SK-N-SH (cell line): Measurements from ENCODE around the gene RNF32. TPM values are rescaled to one million over a fixed set of nuclear protein-coding genes. Genes with fewer than 3 reads are reported as not detected.

ENCODE experiments used
- CTCF ChIA-PET: fragments of 300-600, 350-600 bp; formaldehyde crosslinking; extraction: SDS; loops from one replicate; lab custom pipeline; 2021; lab: Yijun Ruan, JAX
- POLR2A ChIA-PET: fragments of 350-600 bp; sonication (Branson Sonifier 250); formaldehyde crosslinking; extraction: SDS; loops from one replicate; lab custom pipeline; 2020; ENCODE audit warnings: antibody characterized with exemption, inconsistent platforms; lab: Yijun Ruan, JAX
- DNase-seq: peaks from one replicate; pipeline ENCODE4 v3.0.0; 2012
- H2AFZ ChIP-seq: fragments of 200-600 bp; sonication (generic); 2 replicates; pipeline ENCODE4 v1.8.1; 2016; ENCODE audit warnings: antibody characterized with exemption, mild to moderate bottlenecking, low read depth
- H3F3A ChIP-seq: fragments of 200-600 bp; sonication (generic); replicated peaks from 2 replicates; pipeline ENCODE3; 2016; ENCODE audit warnings: antibody characterized with exemption, mild to moderate bottlenecking; ENCODE audit not compliant: insufficient read depth
- H3K27ac ChIP-seq, 2 experiments: fragments of 200-500 bp in 1 of 2; fragments of 200-600 bp in 1 of 2; sonication (Bioruptor generic) in 1 of 2; sonication (generic), shearing (Covaris generic) in 1 of 2; 2 replicates each; pipeline versions ENCODE4 v1.5.1 to v1.6.1; 2014 to 2016; ENCODE audit warnings: low read depth in 2 of 2, inconsistent platforms in 1 of 2, low read length in 1 of 2, mild to moderate bottlenecking in 1 of 2, mixed read lengths in 1 of 2
- H3K27me3 ChIP-seq: fragments of 200-600 bp; sonication (generic), shearing (Covaris generic); 2 replicates; pipeline ENCODE4 v1.6.1; 2016; ENCODE audit warnings: mixed run types; ENCODE audit not compliant: insufficient read depth
- H3K36me3 ChIP-seq, 2 experiments: fragments of 200-500 bp in 1 of 2; fragments of 200-600 bp in 1 of 2; sonication (Bioruptor generic) in 1 of 2; sonication (generic) in 1 of 2; replicated peaks in 1 of 2; 2 replicates each; pipeline versions ENCODE3 to v1.5.1; 2014 to 2016; ENCODE audit warnings: low read length in 1 of 2, mild to moderate bottlenecking in 1 of 2; ENCODE audit not compliant: insufficient read depth in 2 of 2, control insufficient read depth in 1 of 2
- H3K4me1 ChIP-seq, 2 experiments: fragments of 200-500 bp in 1 of 2; fragments of 200-600 bp in 1 of 2; sonication (Bioruptor generic) in 1 of 2; sonication (generic), shearing (Covaris generic) in 1 of 2; 2 replicates each; pipeline versions ENCODE4 v1.5.1 to v1.6.1; 2014 to 2016; ENCODE audit warnings: low read depth in 1 of 2, low read length in 1 of 2, mixed run types in 1 of 2; ENCODE audit not compliant: insufficient read depth in 2 of 2, control insufficient read depth in 1 of 2
- H3K4me2 ChIP-seq: fragments of 200-600 bp; sonication (generic), shearing (Covaris generic); 2 replicates; pipeline ENCODE4 v1.6.1; 2017; ENCODE audit warnings: mixed run types
- H3K4me3 ChIP-seq, 2 experiments: fragments of 200-500 bp in 1 of 2; fragments of 200-600 bp in 1 of 2; sonication (Bioruptor generic) in 1 of 2; sonication (generic), shearing (Covaris generic) in 1 of 2; 2 replicates each; pipeline versions ENCODE4 v1.5.1 to v1.8.1; 2014 to 2016; ENCODE audit warnings: low read depth in 2 of 2, inconsistent platforms in 1 of 2, low read length in 1 of 2, mild to moderate bottlenecking in 1 of 2, mixed read lengths in 1 of 2, moderate library complexity in 1 of 2
- H3K79me2 ChIP-seq: fragments of 200-600 bp; sonication (generic); 2 replicates; pipeline ENCODE4 v1.8.1; 2017; ENCODE audit warnings: mild to moderate bottlenecking; ENCODE audit not compliant: insufficient read depth
- H3K9ac ChIP-seq: fragments of 200-600 bp; sonication (generic); 2 replicates; pipeline ENCODE4 v1.6.1; 2017; ENCODE audit warnings: mixed run types
- H3K9me2 ChIP-seq: fragments of 200-600 bp; sonication (generic); 2 replicates; pipeline ENCODE4 v1.6.1; 2017; ENCODE audit warnings: mixed run types
- H3K9me3 ChIP-seq: fragments of 200-600 bp; sonication (generic); 2 replicates; pipeline ENCODE4 v1.6.1; 2017; ENCODE audit warnings: mixed run types, mild to moderate bottlenecking, moderate library complexity
- H4K20me1 ChIP-seq: fragments of 200-600 bp; sonication (generic); 2 replicates; pipeline ENCODE4 v1.6.1; 2017; ENCODE audit warnings: mild to moderate bottlenecking, mixed run types; ENCODE audit not compliant: insufficient read depth
- ELF1 ChIP-seq: IDR thresholded peaks from 2 replicates; pipeline ENCODE4 v1.4.0; 2012
- EP300 ChIP-seq, 2 experiments: IDR thresholded peaks; 2 replicates each; pipeline versions ENCODE4 v1.4.0 to v1.6.1; 2012; ENCODE audit warnings: borderline replicate concordance in 1 of 2, low read depth in 1 of 2, low read length in 1 of 2
- GATA2 ChIP-seq: sonication (generic); formaldehyde crosslinking; IDR thresholded peaks from 2 replicates; pipeline ENCODE4 v1.5.0; 2020; ENCODE audit warnings: mild to moderate bottlenecking, missing genetic modification reagents
- SMC3 ChIP-seq: IDR thresholded peaks from 2 replicates; pipeline ENCODE4 v1.6.1; 2012; ENCODE audit warnings: low read depth, low read length, improper control_type of control experiment
- TEAD4 ChIP-seq: IDR thresholded peaks from 2 replicates; pipeline ENCODE4 v1.4.0; 2012; ENCODE audit warnings: mild to moderate bottlenecking, borderline replicate concordance; ENCODE audit not compliant: insufficient read depth
- WGBS: methylation state at CpG from one replicate; pipeline ENCODE4 v1.1.6; 2017; ENCODE audit warnings: low lambda C conversion rate; 5-methylcytosine and 5-hydroxymethylcytosine counted together
- polyA plus RNA-seq, 3 experiments: library from polyadenylated mRNA; depleted of rRNA; stranded (reverse); fragments of >200 nt; gene quantifications; 2 replicates each; pipeline ENCODE4 v1.2.3, GENCODE V29; 2012
- TF ChIP-seq, protein P1 (sequence below): IDR thresholded peaks from 2 replicates; pipeline ENCODE4 v1.4.0; 2012; ENCODE audit warnings: low read depth
- TF ChIP-seq, protein P2 (sequence below): IDR thresholded peaks from 2 replicates; pipeline ENCODE4 v1.6.1; 2012; ENCODE audit warnings: mild to moderate bottlenecking, low read depth, low read length, moderate library complexity

Gene RNF32
- polyA plus RNA-seq, 1 of the 3 experiments (the other 2 are of a cell fraction), result 2.3 TPM

DNA sequence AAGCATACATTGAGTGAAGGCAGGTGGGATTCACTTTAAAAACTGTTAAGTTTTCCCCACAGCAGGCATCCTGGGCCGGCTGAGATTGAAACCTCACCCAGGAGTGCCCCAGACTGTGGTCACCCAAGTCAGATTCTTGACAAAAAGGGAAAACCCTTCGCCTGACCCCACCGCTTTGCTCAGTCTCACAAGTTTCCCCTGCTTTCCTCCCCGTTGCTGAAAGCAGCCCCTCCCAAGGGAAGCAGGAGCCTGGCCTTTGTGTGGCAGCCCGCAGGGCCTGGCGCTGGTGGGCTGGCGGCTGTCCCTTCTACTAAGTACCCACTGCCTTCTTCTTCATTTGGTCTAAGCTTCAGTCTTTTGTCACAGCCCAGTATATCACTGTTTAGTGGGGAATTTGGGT is 16.0 kb downstream of the RNF32 start (continued):
- TF ChIP-seq SMC3 (no peak), TEAD4 (no peak)

DNA sequence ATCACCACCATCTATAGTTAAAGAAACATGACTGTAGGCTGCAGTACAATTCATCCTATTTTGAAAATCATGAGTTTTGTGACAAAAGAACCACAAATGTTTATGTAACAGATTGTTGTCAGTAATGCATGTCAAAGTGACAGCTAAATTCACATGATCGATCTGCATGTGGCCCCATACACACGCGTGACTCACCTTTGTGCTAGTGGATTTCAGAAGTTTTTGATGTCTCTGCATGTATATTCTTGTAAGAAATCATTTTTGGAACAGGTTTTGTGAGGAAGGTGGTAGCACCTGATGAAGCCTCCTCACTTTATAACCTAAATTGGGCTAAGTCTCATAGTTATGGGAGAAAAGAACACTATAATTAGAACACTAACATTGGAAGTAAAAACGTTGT is 17.1 kb downstream of the RNF32 start:
- ChIA-PET POLR2A (no interaction called here), CTCF (interaction anchor here (1.0 to 1.3 kb wide), 4 partner anchors 9 to 46 kb away, joined by 3 to 4 read pairs (median 3); no protein-coding TSS in a partner anchor)
- no peak for DNase-seq
- Histone ChIP-seq H4K20me1 (no peaks in the 10 kb centered on the region), H3K4me2 (no peak overlapping the region), H2AFZ (no peak overlapping the region), H3K9ac (no peak overlapping the region), H3K9me2 (no peaks in the 10 kb centered on the region), H3K4me3 (no peak overlapping the region), H3F3A (no peaks in the 10 kb centered on the region), H3K79me2 (no peaks in the 10 kb centered on the region), H3K27me3 (no peaks in the 10 kb centered on the region), H3K36me3 (peaks cover 0 to 2% of the 10 kb centered on the region in 2 experiments), H3K9me3 (no peaks in the 10 kb centered on the region), H3K27ac (no peak overlapping the region), H3K4me1 (peaks cover 0 to 4% of the 10 kb centered on the region in 2 experiments; a peak in 1 of 4 replicates)
- WGBS, result 89% methylated on average over 4 of the region's 4 CpGs
- TF ChIP-seq EP300 (IDR thresholded peaks at IDR 0.05; ENCODE audit: borderline replicate concordance in 1 of 2, low read depth in 1 of 2, low read length in 1 of 2), result no peak

GRCh38 chr7:156659203-156659602 is 18.6 kb downstream of the RNF32 start:
- Histone ChIP-seq H3K9me3 (no peaks in the 10 kb centered on the region), H3K4me1 (peaks cover 0 to 4% of the 10 kb centered on the region in 2 experiments; a peak in 1 of 4 replicates), H3K4me3 (no peak overlapping the region), H2AFZ (no peak overlapping the region), H3F3A (no peaks in the 10 kb centered on the region), H3K4me2 (no peak overlapping the region), H3K9ac (no peak overlapping the region), H3K79me2 (no peaks in the 10 kb centered on the region), H3K36me3 (peaks cover 0 to 2% of the 10 kb centered on the region in 2 experiments), H3K27ac (no peak overlapping the region), H3K9me2 (no peaks in the 10 kb centered on the region), H4K20me1 (no peaks in the 10 kb centered on the region), H3K27me3 (no peaks in the 10 kb centered on the region)
- TF ChIP-seq GATA2 (CRISPR knock-in tag) (no peak), ELF1 (no peak)
- TF ChIP-seq, protein P1, sequence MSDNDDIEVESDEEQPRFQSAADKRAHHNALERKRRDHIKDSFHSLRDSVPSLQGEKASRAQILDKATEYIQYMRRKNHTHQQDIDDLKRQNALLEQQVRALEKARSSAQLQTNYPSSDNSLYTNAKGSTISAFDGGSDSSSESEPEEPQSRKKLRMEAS, result no peak
- WGBS, result 93% methylated on average over 6 of the region's 6 CpGs
- DNase-seq, result no peak
- ChIA-PET POLR2A (no interaction called here), CTCF (no interaction called here)

DNA sequence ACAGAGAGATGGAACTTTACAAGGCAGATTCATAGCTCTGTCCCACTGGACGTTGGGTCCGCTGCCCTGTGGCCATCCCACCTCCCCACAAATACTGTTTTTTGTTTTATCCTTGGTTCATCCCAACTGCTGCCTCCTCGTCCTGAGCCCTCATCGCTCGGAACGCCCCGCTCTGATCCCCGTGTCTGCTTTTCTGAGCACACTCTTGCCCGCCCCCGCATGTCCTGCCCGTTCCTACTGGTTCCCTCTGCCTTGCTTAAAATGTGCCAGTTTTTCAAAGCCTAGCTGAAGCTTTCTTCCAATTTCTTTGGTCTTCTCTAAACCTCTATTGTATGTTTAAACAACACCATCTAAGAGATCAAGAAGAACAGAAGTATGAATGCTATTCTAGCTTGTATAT is 19.4 kb downstream of the RNF32 start:
- Histone ChIP-seq H4K20me1 (no peaks in the 10 kb centered on the region), H3K4me2 (no peak overlapping the region), H3K4me3 (no peak overlapping the region), H3K27ac (no peak overlapping the region), H3F3A (no peaks in the 10 kb centered on the region), H3K9me3 (no peaks in the 10 kb centered on the region), H2AFZ (no peak overlapping the region), H3K9me2 (no peaks in the 10 kb centered on the region), H3K4me1 (peaks cover 0 to 4% of the 10 kb centered on the region in 2 experiments; a peak in 1 of 4 replicates), H3K27me3 (no peaks in the 10 kb centered on the region), H3K36me3 (peaks cover 0 to 2% of the 10 kb centered on the region in 2 experiments), H3K9ac (no peak overlapping the region), H3K79me2 (no peaks in the 10 kb centered on the region)
- WGBS, result 95% methylated on average over 11 of the region's 11 CpGs
- DNase-seq, result no peak
- POLR2A ChIA-PET, result no interaction called here
- CTCF ChIA-PET, result no interaction called here
- TF ChIP-seq, protein P2, sequence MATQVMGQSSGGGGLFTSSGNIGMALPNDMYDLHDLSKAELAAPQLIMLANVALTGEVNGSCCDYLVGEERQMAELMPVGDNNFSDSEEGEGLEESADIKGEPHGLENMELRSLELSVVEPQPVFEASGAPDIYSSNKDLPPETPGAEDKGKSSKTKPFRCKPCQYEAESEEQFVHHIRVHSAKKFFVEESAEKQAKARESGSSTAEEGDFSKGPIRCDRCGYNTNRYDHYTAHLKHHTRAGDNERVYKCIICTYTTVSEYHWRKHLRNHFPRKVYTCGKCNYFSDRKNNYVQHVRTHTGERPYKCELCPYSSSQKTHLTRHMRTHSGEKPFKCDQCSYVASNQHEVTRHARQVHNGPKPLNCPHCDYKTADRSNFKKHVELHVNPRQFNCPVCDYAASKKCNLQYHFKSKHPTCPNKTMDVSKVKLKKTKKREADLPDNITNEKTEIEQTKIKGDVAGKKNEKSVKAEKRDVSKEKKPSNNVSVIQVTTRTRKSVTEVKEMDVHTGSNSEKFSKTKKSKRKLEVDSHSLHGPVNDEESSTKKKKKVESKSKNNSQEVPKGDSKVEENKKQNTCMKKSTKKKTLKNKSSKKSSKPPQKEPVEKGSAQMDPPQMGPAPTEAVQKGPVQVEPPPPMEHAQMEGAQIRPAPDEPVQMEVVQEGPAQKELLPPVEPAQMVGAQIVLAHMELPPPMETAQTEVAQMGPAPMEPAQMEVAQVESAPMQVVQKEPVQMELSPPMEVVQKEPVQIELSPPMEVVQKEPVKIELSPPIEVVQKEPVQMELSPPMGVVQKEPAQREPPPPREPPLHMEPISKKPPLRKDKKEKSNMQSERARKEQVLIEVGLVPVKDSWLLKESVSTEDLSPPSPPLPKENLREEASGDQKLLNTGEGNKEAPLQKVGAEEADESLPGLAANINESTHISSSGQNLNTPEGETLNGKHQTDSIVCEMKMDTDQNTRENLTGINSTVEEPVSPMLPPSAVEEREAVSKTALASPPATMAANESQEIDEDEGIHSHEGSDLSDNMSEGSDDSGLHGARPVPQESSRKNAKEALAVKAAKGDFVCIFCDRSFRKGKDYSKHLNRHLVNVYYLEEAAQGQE, result no peak
